ENCODE data around the gene KLHL2.
"Not testable (repeated sequence)": the region's sequence is repeated elsewhere in the genome, so short reads cannot be mapped to it uniquely, and the experiment has no call there.

The KLHL2 gene, protein sequence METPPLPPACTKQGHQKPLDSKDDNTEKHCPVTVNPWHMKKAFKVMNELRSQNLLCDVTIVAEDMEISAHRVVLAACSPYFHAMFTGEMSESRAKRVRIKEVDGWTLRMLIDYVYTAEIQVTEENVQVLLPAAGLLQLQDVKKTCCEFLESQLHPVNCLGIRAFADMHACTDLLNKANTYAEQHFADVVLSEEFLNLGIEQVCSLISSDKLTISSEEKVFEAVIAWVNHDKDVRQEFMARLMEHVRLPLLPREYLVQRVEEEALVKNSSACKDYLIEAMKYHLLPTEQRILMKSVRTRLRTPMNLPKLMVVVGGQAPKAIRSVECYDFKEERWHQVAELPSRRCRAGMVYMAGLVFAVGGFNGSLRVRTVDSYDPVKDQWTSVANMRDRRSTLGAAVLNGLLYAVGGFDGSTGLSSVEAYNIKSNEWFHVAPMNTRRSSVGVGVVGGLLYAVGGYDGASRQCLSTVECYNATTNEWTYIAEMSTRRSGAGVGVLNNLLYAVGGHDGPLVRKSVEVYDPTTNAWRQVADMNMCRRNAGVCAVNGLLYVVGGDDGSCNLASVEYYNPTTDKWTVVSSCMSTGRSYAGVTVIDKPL

GRCh38 chr4:165207431-165208220 is at the start of gene KLHL2:
TSS of gene KLHL2 (plus strand) at chr4:165207561. CDS start at chr4:165207877, 316 bp downstream.
- DNase-seq (ENCODE audit: low read depth, low spot score) = no peak

GRCh38 chr4:165158762-165159161 is 48.6 kb upstream of the KLHL2 start:
- no peak for DNase-seq (ENCODE audit: low read depth, low spot score)

DNA sequence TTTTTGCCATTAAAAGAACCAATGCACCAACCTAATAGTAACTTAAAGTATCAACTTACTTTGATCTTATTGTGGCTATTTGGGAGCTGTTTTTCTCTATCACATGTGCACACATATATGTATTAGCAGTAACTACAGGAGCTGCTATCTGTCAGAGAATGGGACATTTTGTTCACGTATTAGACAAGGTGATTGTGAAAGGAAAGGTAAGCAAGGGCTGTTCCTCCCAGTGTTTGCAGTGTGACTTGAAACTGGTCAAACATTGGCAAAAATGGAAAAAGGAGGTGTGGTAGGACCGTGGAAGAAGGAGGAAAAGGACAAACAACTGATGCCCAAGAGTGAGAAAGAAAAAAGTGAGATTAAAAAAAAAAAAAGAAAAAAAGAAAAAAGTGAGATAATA is 43.1 kb upstream of the KLHL2 start:
- no peak for DNase-seq (ENCODE audit: low read depth, low spot score)

DNA sequence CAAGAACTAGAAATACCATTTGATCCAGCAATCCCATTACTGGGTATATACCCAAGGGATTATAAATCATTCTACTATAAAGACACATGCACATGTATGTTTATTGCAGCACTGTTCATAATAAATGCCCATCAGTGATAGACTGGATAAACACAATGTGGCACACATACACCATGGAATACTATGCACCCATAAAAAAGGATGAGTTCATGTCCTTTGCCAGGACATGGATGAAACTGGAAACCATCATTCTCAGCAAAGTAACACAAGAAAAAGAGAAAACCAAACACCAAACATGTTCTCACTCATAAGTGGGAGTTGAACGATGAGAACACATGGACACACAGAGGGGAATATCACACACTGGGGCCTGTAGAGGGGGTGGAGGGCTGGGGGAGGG is 40.5 kb upstream of the KLHL2 start:
- not testable (repeated sequence) for DNase-seq (ENCODE audit: low read depth, low spot score)

DNA sequence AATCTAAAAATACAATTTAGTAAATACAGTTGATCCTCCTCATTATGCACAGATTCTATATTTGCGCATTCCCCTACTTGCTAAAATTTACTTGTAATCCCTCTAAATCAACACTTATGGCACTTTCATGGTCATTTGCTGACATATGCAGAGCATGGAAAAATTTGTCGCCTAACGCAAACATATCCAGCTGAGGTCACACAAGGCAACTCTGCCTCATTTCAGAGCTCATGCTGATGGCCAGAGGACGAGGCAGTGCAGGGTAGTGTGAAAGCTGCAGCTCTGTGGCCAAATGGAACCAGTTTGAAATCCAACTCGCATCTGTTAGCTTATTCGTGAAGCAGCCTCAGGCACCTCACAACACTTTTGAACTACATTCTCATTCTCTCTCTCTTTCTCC is 39.7 kb upstream of the KLHL2 start:
- DNase-seq (ENCODE audit: low read depth, low spot score) = no peak

- DNase-seq (ENCODE audit: low read depth, low spot score) = no peak
Observed at GRCh38 chr4:165170819-165171218, 36.5 kb upstream of the KLHL2 start.

- not testable (repeated sequence) for DNase-seq (ENCODE audit: low read depth, low spot score)
Observed at GRCh38 chr4:165175470-165175869, 31.9 kb upstream of the KLHL2 start.

DNA sequence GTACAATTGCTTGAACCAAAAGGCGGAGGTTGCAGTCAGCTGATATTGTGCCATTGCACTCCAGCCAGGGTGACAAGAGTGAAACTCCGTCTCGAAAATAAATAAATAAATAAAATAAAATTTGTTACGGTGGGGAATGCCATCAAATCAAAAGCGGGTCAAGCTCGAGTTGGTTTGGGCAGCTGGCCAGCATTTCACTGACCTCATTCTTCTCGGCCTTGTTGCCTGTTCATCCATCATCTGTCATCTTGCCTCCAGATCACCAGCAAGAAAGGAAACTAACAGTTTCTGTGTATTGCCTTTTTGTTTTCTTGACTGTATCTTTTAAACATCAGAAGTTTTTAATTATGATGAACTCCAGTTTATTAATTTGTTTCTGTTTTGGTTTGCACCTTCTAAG is 31.5 kb upstream of the KLHL2 start:
- no peak for DNase-seq (ENCODE audit: low read depth, low spot score)

GRCh38 chr4:165177725-165178666 is 29.4 kb upstream of the KLHL2 start:
- no peak for DNase-seq (ENCODE audit: low read depth, low spot score)

GRCh38 chr4:165184220-165184619 is 23.1 kb upstream of the KLHL2 start:
- DNase-seq (ENCODE audit: low read depth, low spot score) = no peak

DNA sequence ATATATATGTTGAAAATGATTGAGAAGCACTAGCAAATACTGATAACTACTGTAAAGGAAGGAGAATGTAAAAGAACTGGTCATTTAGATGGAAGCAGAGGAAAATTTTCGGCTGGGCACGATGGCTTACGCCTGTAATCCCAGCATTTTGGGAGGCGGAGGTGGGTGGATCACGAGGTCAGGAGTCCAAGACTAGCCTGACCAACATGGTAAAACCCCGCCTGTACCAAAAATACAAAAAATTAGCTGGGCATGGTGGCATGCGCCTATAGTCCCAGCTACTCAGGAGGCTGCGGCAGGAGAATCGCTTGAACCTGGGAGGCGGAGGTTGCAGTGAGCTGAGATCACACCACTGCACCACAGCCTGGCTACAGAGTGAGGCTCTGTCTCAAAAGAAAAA is 22.4 kb upstream of the KLHL2 start:
- DNase-seq (ENCODE audit: low read depth, low spot score) = not testable (repeated sequence)

GRCh38 chr4:165185448-165185847 is 21.9 kb upstream of the KLHL2 start:
- no peak for DNase-seq (ENCODE audit: low read depth, low spot score)

GRCh38 chr4:165190591-165191347 is 16.6 kb upstream of the KLHL2 start:
- DNase-seq (ENCODE audit: low read depth, low spot score) = no peak

GRCh38 chr4:165191348-165191656 is 16.1 kb upstream of the KLHL2 start:
- no peak for DNase-seq (ENCODE audit: low read depth, low spot score)

GRCh38 chr4:165191814-165192499 is 15.4 kb upstream of the KLHL2 start:
- DNase-seq (ENCODE audit: low read depth, low spot score) = no peak

DNA sequence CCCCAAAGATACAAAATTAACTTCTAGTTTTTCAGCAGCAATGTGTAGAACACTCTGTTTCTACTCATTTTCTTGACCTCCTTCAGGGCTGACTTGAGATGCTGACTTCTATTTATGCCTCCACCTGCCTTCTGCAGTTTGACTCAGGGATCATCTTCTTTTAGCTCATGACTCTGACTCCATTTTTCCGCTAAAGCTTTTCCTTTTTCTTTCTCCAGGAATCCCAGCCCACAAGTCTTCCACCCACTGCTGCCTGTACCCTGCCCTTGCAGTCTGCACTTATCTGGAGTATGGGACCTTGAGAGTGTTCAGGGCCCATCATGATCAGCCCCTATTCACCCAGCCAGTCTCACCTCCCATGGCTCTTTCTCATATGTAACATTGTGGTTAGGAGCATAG is 14.9 kb upstream of the KLHL2 start:
- no peak for DNase-seq (ENCODE audit: low read depth, low spot score)

GRCh38 chr4:165192956-165193355 is 14.4 kb upstream of the KLHL2 start:
- DNase-seq (ENCODE audit: low read depth, low spot score) = no peak

GRCh38 chr4:165194368-165194767 is 13.0 kb upstream of the KLHL2 start:
- DNase-seq (ENCODE audit: low read depth, low spot score) = no peak

- no peak for DNase-seq (ENCODE audit: low read depth, low spot score)
Observed at GRCh38 chr4:165198329-165198728, 9.0 kb upstream of the KLHL2 start.

GRCh38 chr4:165199286-165199685 is 8.1 kb upstream of the KLHL2 start:
- no peak for DNase-seq (ENCODE audit: low read depth, low spot score)

Data from smooth muscle cell of the brain vasculature (primary cell).